ENCODE results near the gene SLC22A12.
"Not testable (repeated sequence)": the region's sequence is repeated elsewhere in the genome, so short reads cannot be mapped to it uniquely, and the experiment has no call there.

Gene SLC22A12

DNA sequence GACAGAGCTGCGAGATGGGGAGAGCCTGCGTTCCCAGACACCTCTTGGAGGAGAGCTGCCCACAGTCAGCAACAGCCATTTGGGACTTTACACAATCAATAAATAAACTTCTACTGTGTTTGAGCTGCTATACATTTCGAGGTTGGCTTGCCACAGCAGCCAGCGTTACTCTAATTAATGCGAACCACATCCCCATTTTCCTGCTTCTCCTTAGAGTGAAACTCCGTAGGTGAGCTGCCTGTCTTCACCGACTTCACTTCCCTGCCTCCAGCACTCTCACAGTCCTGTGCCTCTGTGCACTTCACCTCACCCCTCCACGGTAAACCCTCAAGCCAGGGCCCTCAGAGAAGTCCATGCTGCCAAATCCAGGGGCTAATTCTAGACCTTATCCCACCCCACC lies 5.9 kb upstream of the SLC22A12 start:
- no peak for DNase-seq (ENCODE audit: low spot score)

- DNase-seq (ENCODE audit: low spot score), result no peak
Observed at GRCh38 chr11:64586366-64586765, 4.7 kb upstream of the SLC22A12 start.

- no peak for DNase-seq (ENCODE audit: low spot score)
Observed at GRCh38 chr11:64588701-64589100, 2.3 kb upstream of the SLC22A12 start.

- no peak for DNase-seq (ENCODE audit: low spot score)
Observed at GRCh38 chr11:64591257-64592233, 525 bp downstream of the SLC22A12 start.

- DNase-seq (ENCODE audit: low spot score), result no peak
Observed at GRCh38 chr11:64592234-64592615, 1.2 kb downstream of the SLC22A12 start.

GRCh38 chr11:64592656-64593055 lies 1.6 kb downstream of the SLC22A12 start:
- DNase-seq (ENCODE audit: low spot score), result no peak

DNA sequence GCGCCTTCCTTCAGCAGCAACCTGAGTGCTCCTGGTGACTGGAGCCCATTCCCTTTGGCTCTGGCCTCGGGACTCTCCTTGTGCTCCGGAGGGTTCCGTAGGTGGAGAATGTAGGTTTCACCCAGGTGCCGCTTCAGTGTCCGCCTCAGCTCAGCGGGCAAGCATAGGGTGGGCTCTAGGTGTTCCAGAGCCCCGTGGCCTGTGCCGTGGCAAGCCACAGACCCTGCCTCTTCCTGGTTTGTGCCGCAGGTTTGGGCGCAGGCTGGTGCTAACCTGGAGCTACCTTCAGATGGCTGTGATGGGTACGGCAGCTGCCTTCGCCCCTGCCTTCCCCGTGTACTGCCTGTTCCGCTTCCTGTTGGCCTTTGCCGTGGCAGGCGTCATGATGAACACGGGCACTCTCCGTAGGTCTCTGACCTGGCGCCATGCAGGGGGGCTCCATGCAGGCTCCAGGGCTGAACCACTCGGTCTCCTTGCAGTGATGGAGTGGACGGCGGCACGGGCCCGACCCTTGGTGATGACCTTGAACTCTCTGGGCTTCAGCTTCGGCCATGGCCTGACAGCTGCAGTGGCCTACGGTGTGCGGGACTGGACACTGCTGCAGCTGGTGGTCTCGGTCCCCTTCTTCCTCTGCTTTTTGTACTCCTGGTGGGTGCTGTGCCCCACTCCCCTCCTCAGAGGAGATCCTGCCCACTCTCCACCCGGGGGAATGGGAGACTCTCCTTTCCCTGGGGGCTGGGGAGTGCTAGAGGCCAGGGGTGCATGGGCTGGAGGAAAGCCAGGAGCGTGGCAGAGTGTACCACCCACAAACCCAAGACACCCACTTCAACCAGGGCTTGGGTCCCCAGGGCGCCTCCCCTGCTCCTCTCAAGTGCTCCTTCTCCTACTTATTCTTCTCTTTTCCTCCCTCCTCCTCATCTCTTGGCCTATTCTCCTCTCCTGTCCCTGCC lies 2.4 kb downstream of the SLC22A12 start:
- no peak for DNase-seq (ENCODE audit: low spot score)

GRCh38 chr11:64594159-64594939 lies 3.3 kb downstream of the SLC22A12 start:
- DNase-seq (ENCODE audit: low spot score), result no peak

DNA sequence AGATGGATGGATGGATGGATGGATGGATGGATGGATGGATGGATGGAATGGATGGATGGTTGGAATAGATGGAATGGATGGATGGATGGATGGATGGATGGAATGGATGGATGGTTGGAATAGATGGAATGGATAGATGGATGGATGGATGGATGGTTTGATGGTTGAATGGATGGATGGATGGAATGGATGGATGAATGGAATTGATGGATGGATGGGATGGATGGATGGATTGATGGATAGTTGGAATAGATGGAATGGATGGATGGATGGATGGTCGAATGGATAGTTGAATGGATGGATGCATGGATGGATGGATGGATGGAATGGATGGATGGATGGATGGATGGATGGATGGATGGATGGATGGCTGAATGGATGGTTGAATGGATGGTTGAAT lies 4.9 kb downstream of the SLC22A12 start:
- DNase-seq (ENCODE audit: low spot score), result not testable (repeated sequence)

DNA sequence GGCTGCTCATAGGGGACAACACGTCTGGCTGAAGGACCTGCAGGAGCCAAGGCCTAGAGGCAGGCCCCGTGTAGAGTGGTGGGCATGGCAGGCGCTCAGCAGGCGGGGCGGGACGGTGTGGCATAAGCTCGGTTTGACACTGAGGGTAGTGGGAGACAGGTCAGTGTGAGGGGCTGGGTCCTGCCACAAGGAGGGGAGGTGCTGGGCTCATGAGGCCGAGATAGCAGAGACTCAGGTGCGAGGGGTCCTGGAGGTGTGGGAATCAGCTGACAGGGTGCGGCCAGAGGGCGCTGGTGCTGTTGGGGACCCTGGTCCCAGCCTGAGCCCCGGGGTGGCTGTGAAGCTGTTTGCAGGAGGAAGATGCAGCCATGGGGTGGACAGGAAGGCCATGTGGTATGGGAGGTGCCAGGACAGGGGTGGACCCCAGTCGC lies 6.7 kb downstream of the SLC22A12 start:
- DNase-seq (ENCODE audit: low spot score), result no peak

DNA sequence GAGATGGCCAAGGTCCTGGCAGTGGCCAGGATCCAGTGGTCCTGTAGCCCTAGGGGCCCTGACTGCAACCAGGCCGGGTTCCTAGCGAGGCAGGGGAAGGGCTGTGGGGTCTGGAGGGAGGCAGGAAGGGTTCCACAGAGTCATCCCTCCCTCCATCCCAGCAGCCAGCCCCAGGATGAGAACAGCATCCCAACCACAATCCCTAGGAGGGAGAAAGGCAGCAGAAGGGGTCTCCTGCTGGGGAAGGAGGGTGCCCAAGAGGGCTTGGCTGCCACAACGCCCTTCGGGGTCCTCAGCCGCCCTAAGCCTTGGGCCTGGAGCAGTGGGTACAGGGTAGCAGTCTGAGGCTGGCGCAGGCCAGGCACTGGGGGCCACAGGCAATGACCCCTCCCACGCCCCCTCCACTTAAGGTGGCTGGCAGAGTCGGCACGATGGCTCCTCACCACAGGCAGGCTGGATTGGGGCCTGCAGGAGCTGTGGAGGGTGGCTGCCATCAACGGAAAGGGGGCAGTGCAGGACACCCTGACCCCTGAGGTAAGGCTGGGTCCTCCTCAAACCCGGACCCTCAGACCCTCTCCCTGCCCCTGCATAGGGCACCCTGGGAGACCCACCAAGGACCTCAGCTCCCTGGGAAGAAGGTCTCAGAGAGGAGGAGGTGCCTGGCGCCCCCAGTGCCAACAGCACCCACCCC lies 7.2 kb downstream of the SLC22A12 start:
- no peak for DNase-seq (ENCODE audit: low spot score)

GRCh38 chr11:64598797-64599697 lies 8.0 kb downstream of the SLC22A12 start:
- DNase-seq (ENCODE audit: low spot score), result no peak

DNA sequence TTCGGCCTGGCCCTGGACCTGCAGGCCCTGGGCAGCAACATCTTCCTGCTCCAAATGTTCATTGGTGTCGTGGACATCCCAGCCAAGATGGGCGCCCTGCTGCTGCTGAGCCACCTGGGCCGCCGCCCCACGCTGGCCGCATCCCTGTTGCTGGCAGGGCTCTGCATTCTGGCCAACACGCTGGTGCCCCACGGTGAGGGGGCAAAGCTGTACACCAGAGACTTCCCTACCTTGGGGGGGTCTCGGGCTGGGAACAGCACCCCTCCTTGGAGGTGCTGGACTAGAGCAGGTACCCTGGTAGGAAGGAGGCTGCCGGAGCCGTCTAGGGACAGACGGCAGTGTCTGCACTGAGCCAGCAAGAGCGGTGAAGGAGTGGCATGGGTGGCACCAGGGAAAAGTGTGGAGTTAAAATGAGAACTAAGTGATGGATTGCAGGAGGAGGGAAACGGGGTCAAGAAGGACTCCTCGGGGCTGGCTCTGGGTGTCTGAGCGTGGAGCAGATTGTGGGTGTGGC lies 8.7 kb downstream of the SLC22A12 start:
- no peak for DNase-seq (ENCODE audit: low spot score)

- no peak for DNase-seq (ENCODE audit: low spot score)
Observed at GRCh38 chr11:64600281-64600992, 9.4 kb downstream of the SLC22A12 start.

- DNase-seq (ENCODE audit: low spot score), result no peak
Observed at GRCh38 chr11:64601605-64602465, 10.8 kb downstream of the SLC22A12 start.

DNA sequence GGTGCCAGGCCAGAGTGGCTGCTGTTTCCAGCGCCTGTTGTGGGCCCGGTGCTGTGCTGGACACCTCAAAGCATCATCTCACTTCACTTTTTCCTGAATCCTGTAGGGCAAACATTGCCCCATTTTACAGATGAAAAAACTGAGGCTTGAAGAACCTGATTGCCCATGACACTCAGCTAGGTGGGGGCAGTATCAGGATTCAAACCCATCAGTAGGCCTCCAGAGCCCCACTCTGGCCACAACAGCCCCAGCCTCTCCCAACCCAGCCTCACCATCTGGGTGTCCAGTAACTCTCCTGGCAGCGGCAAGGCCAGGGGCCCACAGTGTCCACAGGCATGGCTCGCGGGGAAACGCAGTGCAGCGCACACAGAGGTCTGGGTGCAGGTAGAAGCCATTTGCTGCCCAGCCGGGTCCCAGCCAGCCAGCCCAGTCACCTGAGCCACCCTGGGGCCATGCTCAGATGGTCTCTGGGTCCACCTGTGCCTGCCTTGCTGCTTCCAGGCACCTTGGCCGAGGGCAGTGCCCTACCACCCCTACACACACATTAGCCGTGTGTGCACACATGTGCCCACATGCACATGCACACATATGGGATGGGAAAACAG lies 11.5 kb downstream of the SLC22A12 start:
- DNase-seq (ENCODE audit: low spot score), result no peak

GRCh38 chr11:64603411-64604110 lies 12.5 kb downstream of the SLC22A12 start:
- DNase-seq (ENCODE audit: low spot score), result no peak
